ENCODE results near the gene C20orf144. TPM values are rescaled to one million over a fixed set of nuclear protein-coding genes. Genes with fewer than 3 reads are reported as not detected.

The C20orf144 gene
- total and polyA plus RNA-seq, 9 of the 15 experiments (the other 6 are each of a cell fraction or from before 2014, with no cell fraction given) = 0.04 to 0.23 (median 0.11) TPM; not detected in 2

DNA sequence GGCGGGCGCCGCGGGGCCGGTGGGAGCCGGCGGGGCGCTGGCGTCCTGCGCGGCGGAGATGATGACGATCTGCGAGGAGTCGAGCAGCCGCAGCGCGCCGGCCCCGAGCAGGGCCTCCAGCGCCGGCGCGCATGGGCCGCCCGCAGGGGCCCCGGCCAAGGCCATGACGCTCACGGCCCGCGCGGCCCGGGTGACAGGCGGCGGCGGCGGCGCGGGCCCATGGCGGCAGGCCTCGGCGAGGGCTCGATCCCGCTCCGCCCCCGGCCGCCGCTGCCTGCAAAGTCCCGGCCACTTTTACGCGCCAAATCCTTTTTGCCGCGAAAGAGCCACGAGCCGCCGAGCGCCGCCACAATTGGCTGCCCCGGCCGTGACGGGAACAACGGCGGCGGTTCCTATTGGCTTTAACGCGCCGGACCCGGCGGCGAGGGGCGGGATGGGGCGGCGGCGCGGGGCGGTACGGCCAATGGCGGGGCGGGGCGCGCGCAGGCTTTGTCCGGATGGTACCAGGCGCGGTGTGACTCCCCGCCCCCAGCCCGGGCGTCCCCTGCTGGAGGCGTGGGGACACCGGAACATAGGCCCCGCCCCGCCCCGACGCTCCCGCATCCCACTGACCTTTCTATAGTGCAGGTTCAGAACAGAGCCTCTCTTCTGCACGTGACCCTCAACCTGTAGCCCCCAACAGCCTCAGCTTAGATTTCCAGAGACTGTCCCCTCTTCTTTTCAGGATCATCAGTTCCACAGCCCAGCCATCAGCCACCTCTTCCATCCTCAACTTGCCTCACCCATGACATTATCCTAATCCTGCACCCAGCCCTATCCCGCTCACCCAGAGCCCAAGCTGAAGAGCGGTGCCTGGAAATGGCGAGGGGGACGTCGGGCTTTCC, 24.2 kb downstream of the C20orf144 start, which contains the start of gene E2F1:
E2F1 (minus strand) TSS at position 286 of the 884 bp plus-strand sequence; CDS start at position 165, 121 bp downstream.
- H3K9ac ChIP-seq (ENCODE audit: insufficient read depth in 1 of 2, low read depth in 2 of 2, low read length in 2 of 2) = peak within 1 kb of the TSS; percentile 75 to 95
- FAIRE-seq = peak; percentile 46
- peak; percentile 52 for TF ChIP-seq HMGN3 (IDR thresholded peaks at IDR 0.05; ENCODE audit: borderline replicate concordance, extremely low read depth, insufficient read length, low read depth, low read length)
- TF ChIP-seq HDGF (IDR thresholded peaks at IDR 0.05) = peak; percentile 77
- TF ChIP-seq NCOA1 (IDR thresholded peaks at IDR 0.05; ENCODE audit: low read depth) = peak; percentile 54; the same call in 1 of the 2 replicates
- TF ChIP-seq TARDBP (IDR thresholded peaks at IDR 0.05) = no peak
- TF ChIP-seq MTA2 (IDR thresholded peaks at IDR 0.05; ENCODE audit: low read depth) = no peak
- peak; percentile 38; the same call in 1 of the 2 replicates for TF ChIP-seq ZBTB7A (IDR thresholded peaks at IDR 0.05; ENCODE audit: borderline replicate concordance, control insufficient read depth, low read depth, low read length)
- no peak for TF ChIP-seq SMARCA5 (IDR thresholded peaks at IDR 0.05)
- TF ChIP-seq FOSL1 (tag; conservative IDR thresholded peaks at IDR 0.05) = 0 out of 2 replicates have a peak, but pooled peaks have one; percentile 36
- peak; percentile 49 for TF ChIP-seq RBBP5 (IDR thresholded peaks at IDR 0.05; ENCODE audit: borderline replicate concordance, insufficient read depth, low read length, poor library complexity, severe bottlenecking)
- TF ChIP-seq, protein P1, sequence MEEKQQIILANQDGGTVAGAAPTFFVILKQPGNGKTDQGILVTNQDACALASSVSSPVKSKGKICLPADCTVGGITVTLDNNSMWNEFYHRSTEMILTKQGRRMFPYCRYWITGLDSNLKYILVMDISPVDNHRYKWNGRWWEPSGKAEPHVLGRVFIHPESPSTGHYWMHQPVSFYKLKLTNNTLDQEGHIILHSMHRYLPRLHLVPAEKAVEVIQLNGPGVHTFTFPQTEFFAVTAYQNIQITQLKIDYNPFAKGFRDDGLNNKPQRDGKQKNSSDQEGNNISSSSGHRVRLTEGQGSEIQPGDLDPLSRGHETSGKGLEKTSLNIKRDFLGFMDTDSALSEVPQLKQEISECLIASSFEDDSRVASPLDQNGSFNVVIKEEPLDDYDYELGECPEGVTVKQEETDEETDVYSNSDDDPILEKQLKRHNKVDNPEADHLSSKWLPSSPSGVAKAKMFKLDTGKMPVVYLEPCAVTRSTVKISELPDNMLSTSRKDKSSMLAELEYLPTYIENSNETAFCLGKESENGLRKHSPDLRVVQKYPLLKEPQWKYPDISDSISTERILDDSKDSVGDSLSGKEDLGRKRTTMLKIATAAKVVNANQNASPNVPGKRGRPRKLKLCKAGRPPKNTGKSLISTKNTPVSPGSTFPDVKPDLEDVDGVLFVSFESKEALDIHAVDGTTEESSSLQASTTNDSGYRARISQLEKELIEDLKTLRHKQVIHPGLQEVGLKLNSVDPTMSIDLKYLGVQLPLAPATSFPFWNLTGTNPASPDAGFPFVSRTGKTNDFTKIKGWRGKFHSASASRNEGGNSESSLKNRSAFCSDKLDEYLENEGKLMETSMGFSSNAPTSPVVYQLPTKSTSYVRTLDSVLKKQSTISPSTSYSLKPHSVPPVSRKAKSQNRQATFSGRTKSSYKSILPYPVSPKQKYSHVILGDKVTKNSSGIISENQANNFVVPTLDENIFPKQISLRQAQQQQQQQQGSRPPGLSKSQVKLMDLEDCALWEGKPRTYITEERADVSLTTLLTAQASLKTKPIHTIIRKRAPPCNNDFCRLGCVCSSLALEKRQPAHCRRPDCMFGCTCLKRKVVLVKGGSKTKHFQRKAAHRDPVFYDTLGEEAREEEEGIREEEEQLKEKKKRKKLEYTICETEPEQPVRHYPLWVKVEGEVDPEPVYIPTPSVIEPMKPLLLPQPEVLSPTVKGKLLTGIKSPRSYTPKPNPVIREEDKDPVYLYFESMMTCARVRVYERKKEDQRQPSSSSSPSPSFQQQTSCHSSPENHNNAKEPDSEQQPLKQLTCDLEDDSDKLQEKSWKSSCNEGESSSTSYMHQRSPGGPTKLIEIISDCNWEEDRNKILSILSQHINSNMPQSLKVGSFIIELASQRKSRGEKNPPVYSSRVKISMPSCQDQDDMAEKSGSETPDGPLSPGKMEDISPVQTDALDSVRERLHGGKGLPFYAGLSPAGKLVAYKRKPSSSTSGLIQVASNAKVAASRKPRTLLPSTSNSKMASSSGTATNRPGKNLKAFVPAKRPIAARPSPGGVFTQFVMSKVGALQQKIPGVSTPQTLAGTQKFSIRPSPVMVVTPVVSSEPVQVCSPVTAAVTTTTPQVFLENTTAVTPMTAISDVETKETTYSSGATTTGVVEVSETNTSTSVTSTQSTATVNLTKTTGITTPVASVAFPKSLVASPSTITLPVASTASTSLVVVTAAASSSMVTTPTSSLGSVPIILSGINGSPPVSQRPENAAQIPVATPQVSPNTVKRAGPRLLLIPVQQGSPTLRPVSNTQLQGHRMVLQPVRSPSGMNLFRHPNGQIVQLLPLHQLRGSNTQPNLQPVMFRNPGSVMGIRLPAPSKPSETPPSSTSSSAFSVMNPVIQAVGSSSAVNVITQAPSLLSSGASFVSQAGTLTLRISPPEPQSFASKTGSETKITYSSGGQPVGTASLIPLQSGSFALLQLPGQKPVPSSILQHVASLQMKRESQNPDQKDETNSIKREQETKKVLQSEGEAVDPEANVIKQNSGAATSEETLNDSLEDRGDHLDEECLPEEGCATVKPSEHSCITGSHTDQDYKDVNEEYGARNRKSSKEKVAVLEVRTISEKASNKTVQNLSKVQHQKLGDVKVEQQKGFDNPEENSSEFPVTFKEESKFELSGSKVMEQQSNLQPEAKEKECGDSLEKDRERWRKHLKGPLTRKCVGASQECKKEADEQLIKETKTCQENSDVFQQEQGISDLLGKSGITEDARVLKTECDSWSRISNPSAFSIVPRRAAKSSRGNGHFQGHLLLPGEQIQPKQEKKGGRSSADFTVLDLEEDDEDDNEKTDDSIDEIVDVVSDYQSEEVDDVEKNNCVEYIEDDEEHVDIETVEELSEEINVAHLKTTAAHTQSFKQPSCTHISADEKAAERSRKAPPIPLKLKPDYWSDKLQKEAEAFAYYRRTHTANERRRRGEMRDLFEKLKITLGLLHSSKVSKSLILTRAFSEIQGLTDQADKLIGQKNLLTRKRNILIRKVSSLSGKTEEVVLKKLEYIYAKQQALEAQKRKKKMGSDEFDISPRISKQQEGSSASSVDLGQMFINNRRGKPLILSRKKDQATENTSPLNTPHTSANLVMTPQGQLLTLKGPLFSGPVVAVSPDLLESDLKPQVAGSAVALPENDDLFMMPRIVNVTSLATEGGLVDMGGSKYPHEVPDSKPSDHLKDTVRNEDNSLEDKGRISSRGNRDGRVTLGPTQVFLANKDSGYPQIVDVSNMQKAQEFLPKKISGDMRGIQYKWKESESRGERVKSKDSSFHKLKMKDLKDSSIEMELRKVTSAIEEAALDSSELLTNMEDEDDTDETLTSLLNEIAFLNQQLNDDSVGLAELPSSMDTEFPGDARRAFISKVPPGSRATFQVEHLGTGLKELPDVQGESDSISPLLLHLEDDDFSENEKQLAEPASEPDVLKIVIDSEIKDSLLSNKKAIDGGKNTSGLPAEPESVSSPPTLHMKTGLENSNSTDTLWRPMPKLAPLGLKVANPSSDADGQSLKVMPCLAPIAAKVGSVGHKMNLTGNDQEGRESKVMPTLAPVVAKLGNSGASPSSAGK (IDR thresholded peaks at IDR 0.05) = peak; percentile 51

More for the DNA sequence above, 24.2 kb downstream of the C20orf144 start, which contains the start of gene E2F1:
- ChIA-PET CTCF (ENCODE audit: low intra/inter-chr PET ratio) (interaction anchor here (0.9 kb wide), 1 partner anchor 46 kb away, joined by 4 read pairs; the partner anchor contains the start of gene ZNF341), POLR2A (interaction anchor here (0.7 to 2.5 kb wide), 8 partner anchors 10 to 47 kb away, joined by 4 to 17 read pairs (median 6); partner anchors contain the start of genes ACTL10 and NECAB3)
- peak within 1 kb of the TSS; percentile 65 for H3K4me3 ChIP-seq
- no peaks in the 10 kb centered on the region for H3K27me3 ChIP-seq (ENCODE audit: control insufficient read depth in 2 of 2, insufficient read depth in 2 of 2, low read length in 2 of 2)
- ATAC-seq (peak; percentile 95), DNase-seq (ENCODE audit: extremely low read depth in 1 of 4, low spot score in 3 of 4) (peak; percentile 96 to 98 (median 96))
- WGBS (ENCODE audit: insufficient coverage, low coverage, missing lambda C conversion rate) = 2% methylated on average over 61 of the region's 101 CpGs
- H3K9me3 ChIP-seq (replicated peaks; ENCODE audit: control insufficient read depth, insufficient read depth, low read depth, low read length) = no peaks in the 10 kb centered on the region
- peak within 1 kb of the TSS; percentile 76 for H3K27ac ChIP-seq (ENCODE audit: extremely low read depth, low read depth, low read length)
- peaks cover 9% of the 10 kb centered on the region; the same call in 1 of the 3 replicates for H3K36me3 ChIP-seq (ENCODE audit: control insufficient read depth, insufficient read depth, low read length)
- in situ Hi-C loops (cut with MboI) (no loop called here), intact Hi-C loops (cut with micrococcal nuclease) (loop anchor here (5.0 kb wide), 2 partner anchors 46 to 126 kb away; partner anchors contain the start of genes CHMP4B and ZNF341)
- H3K4me2 ChIP-seq (ENCODE audit: insufficient read depth, low read length) = peak within 1 kb of the TSS; percentile 94
- H3K9me1 ChIP-seq (ENCODE audit: control insufficient read depth, insufficient read depth, low read length) = no peaks in the 10 kb centered on the region
- peak within 1 kb of the TSS; percentile 59 for H2AFZ ChIP-seq (ENCODE audit: low read depth, low read length)
- peaks cover 35% of the 10 kb centered on the region for H3K79me2 ChIP-seq (ENCODE audit: control insufficient read depth, insufficient read depth, low read length)
- no TSS peak for BruUV-seq (replicated peaks)
- peaks cover 40 to 63% of the 10 kb centered on the region in 2 experiments for H3K4me1 ChIP-seq (replicated peaks in 1 of 2; ENCODE audit: control insufficient read depth in 2 of 2, insufficient read depth in 2 of 2, low read length in 2 of 2)
- H4K20me1 ChIP-seq (replicated peaks; ENCODE audit: control insufficient read depth, insufficient read depth, low read length) = peaks cover 18% of the 10 kb centered on the region; the same call in 1 of the 2 replicates

All from K562 (cell line).